A172 (cell line): ENCODE data around the gene GNL2. TPM values are rescaled to one million over a fixed set of nuclear protein-coding genes. Genes with fewer than 3 reads are reported as not detected.
"Not testable (repeated sequence)": the region's sequence is repeated elsewhere in the genome, so short reads cannot be mapped to it uniquely, and the experiment has no call there.

ENCODE experiments used
- DNase-seq: peaks from one replicate; pipeline ENCODE4 v3.0.0-alpha.2; 2015; ENCODE audit warnings: low spot score
- total RNA-seq: library from RNA; depleted of rRNA; stranded (reverse); fragments of >200 nt; shearing (Covaris generic); gene quantifications from 2 replicates; pipeline ENCODE4 v1.2.3, GENCODE V29; 2014

The GNL2 gene
- total RNA-seq, 1 experiment from 2014 or later = 31.7 TPM

DNA sequence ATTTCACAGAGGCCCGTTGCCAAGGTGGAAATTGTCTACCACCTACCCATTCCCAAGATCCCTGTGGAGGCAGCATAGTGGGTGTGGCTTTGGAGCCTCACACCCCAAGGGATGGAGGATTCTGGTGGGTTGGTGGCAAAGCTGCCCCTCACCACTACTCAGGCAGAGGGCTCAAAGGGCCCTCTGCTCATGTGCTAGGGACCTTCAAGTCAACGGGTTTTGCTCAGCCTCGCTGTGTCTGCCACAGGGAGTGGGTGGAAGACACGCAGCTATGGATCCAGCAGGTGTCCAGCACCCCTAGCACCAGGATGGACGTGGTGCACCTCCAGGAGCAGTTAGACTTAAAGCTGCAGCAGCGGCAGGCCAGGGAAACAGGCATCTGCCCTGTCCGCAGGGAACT lies 36.7 kb downstream of the GNL2 start:
- DNase-seq = no peak

DNA sequence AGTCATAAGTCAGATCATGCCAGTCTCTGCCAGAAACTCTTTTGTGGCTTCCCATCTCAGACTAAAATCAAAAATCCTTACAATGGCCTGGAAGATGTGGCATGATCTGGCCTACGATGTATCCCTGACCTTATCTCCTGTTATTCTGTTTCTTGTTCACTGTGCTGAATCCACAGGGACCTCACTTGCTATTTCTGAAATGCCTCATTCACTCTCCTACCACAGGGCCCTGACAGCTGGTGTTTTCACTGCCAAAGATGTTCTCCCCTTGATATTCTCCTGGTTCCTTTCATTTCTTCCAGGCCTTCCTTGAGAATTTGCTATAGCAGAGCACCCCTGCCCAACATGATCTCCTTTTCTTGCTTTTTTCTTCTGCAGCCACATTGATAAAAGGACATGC lies 37.3 kb downstream of the GNL2 start:
- no peak for DNase-seq

DNA sequence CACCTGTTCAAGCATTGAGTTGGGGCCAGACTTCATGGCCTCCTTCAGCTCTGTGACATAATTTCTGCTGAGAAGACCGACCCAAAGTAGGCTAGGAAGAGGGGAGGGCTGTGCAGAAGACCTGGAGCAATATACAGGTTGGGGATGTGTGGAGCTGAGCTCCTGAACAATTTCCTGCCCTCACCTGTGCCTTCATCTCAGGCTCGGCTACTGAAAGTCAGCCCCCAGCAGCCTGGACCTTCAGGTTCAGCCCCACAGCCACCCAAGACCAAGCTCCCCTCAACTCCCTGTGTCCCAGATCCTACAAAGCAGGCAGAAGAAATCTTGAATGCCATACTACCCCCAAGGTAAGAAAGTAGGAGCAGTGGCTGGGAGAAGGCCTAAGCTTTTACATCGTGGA lies 38.3 kb downstream of the GNL2 start:
- DNase-seq = no peak

DNA sequence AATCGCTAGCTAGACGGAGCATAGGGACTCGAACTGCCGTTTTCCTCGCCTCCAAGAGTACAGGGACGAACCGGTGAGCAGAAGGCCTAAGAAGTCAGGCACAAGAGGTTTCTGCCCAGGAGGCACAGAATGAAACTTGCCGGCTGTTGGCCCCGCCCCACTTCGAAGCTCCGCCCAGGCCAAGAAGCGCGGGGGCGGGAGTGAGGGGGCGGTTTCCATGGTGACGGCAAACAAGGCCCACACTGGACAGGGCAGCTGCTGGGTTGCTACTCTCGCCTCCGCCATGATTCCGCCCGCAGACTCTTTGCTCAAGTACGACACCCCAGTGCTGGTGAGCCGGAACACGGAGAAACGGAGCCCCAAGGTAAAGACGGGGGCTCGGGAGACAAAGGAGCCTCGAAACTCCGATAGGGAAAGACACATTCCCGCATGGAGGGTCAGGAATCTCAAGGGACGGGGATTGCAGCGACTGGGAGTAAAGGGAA lies 39.0 kb downstream of the GNL2 start, which contains the start of gene DNALI1:
TSS of gene DNALI1 (plus strand) at position 229 of the 485 bp plus-strand sequence. CDS start at position 284, 55 bp downstream.
- DNase-seq = no peak

DNA sequence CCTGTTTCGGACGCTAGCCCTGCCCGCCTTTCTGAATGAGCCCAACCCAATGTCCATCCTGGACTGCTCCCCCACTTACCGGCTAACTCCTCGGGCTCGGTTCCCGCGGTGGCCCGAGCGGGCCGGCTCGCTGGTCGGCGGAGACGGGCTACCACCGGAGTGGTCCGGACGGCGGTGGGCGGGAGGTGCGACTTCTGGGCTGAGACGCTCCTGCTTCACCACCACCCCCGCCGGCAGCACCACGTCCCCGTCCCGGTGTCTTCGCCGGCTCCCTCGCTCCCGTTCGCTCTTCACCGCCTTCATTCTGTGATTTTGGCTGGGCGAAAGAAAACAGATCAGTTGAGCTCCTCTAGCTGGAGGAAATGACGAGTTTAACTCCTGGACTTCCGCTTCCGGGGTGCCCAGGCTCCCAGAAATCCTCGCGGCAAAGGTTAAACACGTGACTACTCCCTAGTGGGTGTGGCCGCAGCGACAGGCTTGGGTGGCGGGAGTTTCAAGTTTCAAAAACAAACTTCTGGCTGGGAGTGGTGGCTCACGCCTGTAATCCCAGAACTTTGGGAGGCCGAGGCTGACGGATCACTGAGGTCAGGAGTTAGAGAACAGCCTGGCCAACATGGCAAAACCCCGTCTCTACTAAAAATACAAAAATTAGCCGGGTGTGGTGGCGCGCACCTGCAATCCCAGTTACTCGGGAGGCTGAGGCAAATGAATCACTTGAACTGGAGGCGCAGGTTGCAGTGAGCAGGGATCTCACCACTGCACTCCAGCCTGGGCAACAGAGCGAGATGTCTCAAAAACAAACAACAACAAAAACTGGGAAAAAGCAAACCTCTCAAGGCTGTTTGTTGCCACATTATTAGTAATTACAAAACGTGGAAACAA lies 41.6 kb downstream of the GNL2 start, which contains the start of gene SNIP1:
TSS of gene SNIP1 (minus strand) at position 367 of the 882 bp plus-strand sequence. CDS start at position 303, 64 bp downstream.
- DNase-seq = peak; percentile 82

DNA sequence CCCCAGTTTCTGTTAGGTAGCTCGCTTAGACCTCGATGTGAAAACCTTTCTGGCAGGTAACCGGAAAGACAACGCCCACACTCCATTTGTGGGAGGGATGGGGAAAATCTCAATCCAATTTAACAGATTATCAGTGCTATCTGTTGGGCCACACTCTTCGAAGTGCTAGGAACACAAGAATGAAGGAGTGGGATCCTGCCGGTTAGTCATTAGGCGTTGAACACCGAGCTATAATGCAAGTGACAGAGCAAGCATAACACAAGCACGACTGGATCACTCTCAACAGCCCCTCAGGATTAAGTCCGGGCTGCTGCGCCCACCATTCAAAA lies 42.2 kb downstream of the GNL2 start:
- no peak for DNase-seq

DNA sequence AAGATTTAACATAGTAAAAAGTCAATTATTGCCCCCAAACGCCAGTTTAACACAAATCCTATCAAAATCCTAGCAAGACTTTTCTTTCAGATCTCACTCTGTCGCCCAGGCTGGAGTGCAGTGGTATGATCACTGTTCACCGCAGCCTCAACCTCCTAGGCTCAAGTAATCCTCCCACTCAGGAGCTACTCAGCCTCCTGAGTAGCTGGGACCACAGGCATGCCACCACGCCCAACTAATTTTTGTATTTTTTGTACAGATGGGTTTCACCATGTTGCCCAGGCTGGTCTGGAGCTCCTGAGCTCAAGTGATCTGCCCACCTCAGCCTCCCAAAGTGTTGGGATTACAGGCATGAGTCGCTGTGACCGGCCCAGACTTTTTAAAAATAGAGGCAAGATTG lies 46.4 kb downstream of the GNL2 start:
- no peak for DNase-seq

DNA sequence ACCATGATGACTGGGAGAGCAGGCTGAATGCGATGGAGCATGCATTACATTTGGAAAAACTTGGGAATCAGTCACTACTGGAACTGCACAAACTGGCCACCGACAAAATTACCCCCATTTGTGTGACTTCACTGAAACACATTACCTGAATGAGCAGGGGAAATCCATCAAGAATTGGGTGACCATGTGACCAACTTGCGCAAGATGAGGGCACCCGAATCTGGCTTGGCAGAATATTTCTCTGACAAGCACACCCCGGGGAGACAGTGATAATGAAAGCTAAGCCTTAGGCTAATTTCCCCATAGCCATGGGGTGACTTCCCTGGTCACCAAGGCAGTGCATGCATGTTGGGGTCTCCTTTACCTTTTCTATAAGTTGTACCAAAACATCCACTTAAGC lies 50.7 kb downstream of the GNL2 start:
- DNase-seq = no peak

DNA sequence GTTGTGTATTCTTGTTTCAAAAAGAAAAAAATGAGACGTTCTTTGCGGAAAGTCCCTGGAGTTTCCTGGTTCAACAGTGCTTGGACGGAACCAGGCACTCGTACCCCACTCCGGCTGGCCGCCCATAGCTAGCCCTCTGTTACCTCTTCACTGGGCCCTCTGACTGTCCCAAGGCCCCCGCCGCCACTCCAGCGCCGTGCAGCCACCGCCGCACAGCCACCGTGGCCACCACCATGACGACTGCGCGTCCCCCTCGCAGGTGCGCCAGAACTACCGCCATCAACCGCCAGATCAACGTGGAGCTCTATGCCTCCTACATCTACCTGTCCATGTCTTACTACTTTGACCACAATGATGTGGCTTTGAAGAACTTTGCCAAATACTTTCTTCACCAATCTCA lies 51.2 kb downstream of the GNL2 start:
- no peak for DNase-seq

DNA sequence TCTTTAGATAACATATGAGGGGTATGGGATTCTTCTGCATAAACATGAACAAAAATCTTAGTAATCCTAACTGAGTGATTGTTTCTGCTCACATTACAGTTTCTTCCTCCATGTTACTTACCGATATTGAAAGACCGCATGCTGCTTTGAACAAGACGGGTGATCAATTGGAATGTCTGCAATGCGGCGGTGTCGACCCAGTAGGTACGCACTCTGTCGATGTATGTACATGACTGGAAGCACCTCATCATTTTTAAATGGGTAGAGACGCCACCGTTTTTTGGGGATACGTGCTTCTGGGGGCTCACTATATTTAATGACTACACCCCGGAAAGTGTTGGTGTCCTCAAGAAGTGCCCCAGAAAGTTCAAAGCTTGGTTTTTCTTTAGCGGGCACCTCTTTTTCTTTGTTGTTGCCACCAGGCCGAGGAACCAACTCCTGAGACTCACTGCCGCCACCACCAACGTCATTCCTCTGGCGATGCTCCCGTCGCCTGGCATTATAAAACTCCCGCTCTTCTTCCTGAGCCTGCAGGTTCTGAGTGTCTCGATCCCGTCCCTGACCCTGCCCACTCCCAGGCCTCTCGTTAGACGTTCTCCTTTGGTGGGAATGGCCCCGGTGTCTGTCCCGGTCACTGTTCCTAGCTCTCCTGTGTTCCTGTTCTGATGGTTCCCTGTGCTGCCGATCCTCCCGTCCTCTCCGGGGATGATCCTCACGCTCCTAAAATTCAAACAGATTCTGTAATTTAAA lies 55.5 kb downstream of the GNL2 start:
- DNase-seq = no peak

DNA sequence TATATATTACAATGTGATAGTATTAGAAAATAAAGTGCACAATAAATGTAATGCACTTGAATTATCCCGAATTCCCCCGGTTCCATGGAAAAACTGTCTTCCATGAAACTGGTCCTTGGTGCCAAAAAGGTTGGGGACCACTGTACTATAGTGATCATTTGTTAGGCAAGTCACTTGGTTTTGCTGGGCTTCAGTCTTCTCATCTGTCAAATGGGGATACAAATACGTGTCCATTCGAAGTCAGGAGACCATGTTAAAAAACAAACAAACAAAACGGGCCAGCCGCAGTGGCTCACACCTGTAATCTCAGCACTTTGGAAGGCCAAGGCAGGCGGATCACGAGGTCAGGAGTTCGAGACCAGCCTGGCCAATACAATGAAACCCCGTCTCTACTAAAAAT lies 56.6 kb downstream of the GNL2 start:
- DNase-seq = not testable (repeated sequence)

DNA sequence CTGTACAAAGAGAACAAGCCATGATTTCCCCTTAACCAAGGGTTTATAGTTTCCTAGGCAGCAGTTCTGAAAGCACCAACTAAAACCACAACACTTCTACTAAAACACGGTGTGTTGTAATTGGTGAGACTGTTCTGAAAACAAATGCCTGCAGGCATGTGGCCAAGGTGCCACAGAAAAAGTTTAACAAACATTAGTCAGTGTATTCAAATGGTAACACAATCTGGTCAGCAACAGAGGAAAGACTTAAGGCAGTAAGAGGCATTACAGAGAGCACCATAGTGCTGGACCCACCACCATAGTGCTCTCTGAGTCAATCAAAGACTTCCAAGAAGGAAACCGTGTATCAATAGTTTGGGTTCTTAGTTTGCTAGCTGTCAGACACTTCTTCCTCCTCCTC lies 58.4 kb downstream of the GNL2 start:
- peak; percentile 13 for DNase-seq

DNA sequence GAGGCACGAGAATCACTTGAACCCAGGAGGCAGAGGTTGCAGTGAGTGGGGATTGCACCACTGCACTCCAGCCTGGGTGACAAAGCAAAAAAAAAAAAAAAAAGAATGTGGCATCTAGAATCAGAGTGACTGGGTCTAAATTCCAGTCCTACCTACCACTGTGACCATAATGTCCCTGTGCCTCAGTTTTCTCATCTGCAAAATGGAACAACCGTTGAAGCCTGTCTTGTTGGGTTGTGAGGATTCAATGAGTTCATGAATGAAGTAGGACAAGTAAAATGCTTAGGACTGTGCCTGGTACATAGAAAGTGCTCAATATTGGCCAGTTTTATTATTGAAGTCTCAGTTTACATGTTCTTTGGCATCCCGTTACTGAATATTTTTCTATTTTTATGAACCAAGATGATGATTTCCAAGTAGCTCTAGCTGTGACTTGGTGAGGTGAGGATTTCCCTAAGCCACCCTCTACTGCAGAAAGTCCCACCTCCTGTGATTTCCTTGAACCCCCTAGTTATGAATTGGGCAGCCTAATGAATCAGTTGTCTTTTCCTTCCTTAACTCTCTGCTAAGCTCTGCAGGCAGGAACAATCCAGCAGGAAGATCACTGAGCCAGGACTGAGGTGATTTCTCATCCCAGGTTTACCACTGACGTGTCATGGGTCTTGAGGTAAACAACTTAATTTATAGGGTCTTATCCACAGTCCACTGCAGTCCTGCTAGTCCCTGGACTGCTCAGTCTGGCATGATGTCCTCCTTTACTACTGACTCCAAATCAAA lies 62.2 kb downstream of the GNL2 start:
- DNase-seq = no peak

DNA sequence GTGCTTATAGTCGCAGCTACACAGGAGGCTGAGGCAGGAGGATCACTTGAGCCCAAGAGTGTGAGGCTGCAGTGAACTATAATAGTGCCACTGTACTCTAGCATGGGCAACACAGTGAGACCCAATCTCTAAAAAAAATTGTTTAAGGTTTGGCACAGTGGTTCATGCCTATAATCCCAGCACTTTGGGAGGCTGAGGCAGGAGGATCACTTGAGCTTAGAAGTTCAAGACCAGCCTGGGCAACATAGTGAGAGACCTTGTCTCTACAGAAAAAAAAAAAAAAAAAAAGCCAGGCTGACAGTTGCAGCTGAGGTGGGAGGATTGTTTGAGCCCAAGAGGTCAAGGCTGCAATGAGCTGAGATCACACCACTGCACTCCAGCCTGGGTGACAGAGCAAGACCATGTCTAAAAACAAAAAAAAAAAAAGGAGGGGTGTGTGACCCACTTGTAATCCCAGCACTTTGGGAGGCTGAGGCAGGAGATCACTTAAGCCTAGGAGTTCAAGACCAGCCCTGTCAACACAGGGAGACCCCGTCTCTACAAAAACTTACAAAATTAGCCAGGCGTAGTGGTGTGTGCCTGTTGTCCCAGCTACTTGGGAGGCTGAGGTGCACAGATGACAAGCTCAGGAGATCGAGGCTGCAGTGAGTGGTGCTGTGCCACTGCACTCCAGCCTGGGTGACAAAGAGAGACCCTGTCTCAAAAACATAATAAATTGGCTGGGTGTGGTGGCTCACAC lies 63.1 kb downstream of the GNL2 start:
- not testable (repeated sequence) for DNase-seq

DNA sequence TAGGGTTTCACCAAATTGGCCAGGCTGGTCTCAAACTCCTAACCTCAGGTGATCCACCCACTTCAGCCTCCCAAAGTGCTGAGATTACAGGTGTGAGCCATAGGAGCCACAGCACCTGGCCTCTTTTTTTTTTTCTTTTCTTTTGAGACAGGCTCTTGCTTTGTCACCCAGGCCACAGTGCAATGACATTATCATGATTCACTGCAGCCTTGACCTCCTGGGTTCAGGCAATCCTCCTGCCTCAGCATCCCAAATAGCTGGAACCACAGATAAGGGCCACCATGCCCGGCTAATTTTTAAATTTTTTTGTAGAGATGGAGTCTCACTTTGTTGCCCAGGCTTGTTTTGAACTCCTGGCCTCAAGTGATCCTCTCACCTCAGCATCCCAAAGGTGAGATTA lies 65.8 kb downstream of the GNL2 start:
- not testable (repeated sequence) for DNase-seq

DNA sequence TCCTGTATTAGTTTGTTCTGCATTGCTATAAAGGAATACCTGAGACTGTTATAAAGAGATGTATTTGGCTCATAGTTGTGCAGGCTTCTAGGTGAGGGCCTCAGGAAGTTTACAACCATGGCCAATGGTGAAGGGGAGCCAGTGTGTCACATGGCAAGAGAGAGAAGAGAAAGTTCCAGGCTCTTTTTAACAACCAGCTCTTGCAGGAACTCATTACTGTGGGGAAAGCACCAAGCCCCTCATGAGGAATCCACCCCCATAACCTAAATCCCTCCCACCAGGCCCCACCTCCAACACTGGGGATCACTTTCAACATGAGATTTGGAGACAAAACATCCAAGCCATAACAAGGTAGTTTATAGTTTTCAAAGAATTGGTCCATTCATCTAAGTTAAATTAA lies 76.1 kb downstream of the GNL2 start:
- no peak for DNase-seq

DNA sequence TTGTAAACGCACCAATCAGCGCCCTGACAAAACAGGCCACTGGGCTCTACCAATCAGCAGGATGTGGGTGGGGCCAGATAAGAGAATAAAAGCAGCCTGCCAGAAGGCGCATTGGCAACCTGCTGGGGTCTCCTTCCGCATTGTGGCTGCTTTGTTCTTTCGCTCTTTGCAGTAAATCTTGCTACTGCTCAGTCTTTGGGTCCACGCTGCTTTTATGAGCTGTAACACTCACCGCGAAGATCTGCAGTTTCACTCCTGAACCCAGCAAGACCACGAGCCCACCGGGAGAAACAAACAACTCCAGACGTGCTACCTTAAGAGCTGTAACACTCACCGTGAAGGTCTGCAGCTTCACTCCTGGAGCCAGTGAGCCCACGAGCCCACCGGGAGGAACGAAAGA lies 76.8 kb downstream of the GNL2 start:
- not testable (repeated sequence) for DNase-seq

DNA sequence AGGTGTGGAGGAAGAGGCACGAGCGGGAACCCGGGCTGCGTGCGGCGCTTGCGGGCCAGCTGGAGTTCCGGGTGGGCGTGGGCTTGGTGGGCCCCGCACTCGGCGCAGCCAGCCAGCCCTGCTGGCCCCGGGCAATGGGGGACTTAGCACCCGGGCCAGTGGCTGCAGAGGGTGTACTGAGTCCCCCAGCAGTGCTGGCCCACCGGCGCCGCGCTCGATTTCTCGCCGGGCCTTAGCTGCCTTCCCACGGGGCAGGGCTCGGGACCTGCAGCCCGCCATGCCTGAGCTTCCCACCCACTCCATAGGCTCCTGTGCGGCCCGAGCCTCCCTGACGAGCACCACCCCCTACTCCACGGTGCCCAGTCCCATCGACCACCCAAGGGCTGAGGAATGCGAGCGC lies 77.5 kb downstream of the GNL2 start:
- not testable (repeated sequence) for DNase-seq

DNA sequence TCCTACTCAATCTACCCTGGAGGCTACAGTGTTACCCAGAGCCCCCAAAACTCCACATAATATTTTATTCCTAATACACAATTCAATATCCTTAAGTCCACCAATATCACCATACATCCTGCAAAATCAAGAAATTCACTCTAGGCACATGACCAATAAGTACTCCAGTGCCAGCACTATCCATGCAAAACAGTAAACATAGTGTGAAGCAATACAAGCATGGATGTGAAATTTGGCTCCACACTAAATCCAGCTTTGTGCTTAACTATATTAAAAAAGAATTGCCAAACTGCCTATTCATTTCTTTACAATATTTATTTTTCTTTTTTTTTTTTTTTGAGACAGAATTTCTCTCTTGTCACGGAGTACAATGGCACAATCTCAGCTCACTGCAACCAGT lies 78.2 kb downstream of the GNL2 start:
- DNase-seq = no peak
